ENCODE data around the gene C20orf204.

DNA sequence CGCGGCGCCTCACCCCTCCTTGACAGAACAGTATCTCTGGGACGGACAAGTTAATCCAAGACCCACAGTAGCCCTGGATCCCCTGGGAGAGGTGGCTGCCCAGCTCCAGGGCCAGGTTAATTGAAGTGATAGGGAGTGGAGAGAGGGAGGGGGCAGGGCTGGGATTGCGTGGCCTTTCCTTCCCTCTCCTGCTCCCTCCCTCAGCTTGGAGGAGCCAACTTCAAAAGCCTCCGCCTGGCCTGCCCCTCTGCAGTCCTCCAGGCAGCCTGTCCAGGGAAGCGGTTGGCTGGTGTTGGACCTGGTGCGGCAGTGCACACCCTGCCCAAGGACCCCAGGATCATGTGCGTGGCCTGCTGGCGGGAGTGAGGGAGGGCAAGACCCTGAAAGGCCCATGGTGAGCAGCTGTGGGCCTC, at the start of gene C20orf204:
- TF ChIP-seq, protein P1, sequence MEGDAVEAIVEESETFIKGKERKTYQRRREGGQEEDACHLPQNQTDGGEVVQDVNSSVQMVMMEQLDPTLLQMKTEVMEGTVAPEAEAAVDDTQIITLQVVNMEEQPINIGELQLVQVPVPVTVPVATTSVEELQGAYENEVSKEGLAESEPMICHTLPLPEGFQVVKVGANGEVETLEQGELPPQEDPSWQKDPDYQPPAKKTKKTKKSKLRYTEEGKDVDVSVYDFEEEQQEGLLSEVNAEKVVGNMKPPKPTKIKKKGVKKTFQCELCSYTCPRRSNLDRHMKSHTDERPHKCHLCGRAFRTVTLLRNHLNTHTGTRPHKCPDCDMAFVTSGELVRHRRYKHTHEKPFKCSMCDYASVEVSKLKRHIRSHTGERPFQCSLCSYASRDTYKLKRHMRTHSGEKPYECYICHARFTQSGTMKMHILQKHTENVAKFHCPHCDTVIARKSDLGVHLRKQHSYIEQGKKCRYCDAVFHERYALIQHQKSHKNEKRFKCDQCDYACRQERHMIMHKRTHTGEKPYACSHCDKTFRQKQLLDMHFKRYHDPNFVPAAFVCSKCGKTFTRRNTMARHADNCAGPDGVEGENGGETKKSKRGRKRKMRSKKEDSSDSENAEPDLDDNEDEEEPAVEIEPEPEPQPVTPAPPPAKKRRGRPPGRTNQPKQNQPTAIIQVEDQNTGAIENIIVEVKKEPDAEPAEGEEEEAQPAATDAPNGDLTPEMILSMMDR (IDR thresholded peaks at IDR 0.05), result no peak
- no peak for TF ChIP-seq POLR2A (IDR thresholded peaks at IDR 0.05)

All from esophagus squamous epithelium (tissue), 4 donors.